PC-3 (cell line): ENCODE data around the gene PRLH.
"Not testable (repeated sequence)": the region's sequence is repeated elsewhere in the genome, so short reads cannot be mapped to it uniquely, and the experiment has no call there.

ENCODE experiments used
- EZH2 ChIP-seq: fragments of 300-600 bp; sonication (generic); IDR thresholded peaks from one replicate; pipeline ENCODE4 v1.6.1; 2017; ENCODE audit warnings: antibody characterized with exemption, mild to moderate bottlenecking, low read length; ENCODE audit not compliant: unreplicated experiment
- EZH2phosphoT487 ChIP-seq: fragments of 300-600 bp; sonication (generic); IDR thresholded peaks from 2 replicates; pipeline ENCODE4 v1.6.1; 2018; ENCODE audit warnings: mild to moderate bottlenecking, antibody characterized with exemption, low read length, borderline replicate concordance
- TF ChIP-seq, protein P1 (sequence below): fragments of 300-600 bp; sonication (generic); conservative IDR thresholded peaks from 2 replicates; pipeline ENCODE4 v1.5.1; 2017; ENCODE audit warnings: antibody characterized with exemption, low read depth, mild to moderate bottlenecking, low read length

DNA sequence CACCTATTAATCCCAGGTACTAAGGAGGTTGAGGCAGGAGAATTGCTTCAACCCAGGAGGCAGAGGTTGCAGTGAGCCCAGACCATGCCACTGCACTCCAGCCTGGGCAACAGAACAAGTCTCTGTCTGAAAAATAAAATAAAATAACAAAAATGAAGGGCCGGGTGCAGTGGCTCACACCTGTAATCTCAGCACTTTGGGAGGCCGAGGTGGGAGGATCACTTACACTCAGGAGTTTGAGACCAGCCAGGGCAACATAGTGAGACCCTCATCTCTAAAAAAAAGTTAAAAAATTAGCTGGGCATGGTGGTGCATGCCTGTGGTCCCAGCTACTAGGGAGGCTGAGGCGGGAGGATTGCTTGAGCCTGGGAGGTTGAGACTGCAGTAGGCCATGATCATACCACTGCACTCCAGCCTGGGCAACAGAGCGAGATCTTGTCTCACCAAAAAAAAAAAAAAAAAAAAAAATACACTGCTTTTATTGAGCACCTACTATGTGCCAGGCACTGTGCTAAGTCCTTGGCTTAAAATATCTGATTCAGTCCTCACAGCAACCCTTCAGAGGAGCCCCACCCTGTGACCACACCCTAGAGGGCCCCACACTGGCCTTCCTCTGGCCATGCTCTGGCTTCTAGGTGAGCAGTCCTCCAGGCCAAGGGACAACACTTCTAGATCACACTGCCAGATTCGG, 29.6 kb downstream of the PRLH start:
- TF ChIP-seq, protein P1, sequence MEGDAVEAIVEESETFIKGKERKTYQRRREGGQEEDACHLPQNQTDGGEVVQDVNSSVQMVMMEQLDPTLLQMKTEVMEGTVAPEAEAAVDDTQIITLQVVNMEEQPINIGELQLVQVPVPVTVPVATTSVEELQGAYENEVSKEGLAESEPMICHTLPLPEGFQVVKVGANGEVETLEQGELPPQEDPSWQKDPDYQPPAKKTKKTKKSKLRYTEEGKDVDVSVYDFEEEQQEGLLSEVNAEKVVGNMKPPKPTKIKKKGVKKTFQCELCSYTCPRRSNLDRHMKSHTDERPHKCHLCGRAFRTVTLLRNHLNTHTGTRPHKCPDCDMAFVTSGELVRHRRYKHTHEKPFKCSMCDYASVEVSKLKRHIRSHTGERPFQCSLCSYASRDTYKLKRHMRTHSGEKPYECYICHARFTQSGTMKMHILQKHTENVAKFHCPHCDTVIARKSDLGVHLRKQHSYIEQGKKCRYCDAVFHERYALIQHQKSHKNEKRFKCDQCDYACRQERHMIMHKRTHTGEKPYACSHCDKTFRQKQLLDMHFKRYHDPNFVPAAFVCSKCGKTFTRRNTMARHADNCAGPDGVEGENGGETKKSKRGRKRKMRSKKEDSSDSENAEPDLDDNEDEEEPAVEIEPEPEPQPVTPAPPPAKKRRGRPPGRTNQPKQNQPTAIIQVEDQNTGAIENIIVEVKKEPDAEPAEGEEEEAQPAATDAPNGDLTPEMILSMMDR: not testable (repeated sequence)
- not testable (repeated sequence) for TF ChIP-seq EZH2, EZH2phosphoT487
